Measurements from ENCODE around the gene NPAS3. TPM values are rescaled to one million over a fixed set of nuclear protein-coding genes. Genes with fewer than 3 reads are reported as not detected.

Gene NPAS3
- total RNA-seq, 1 donor = 0.36 TPM

GRCh38 chr14:33454022-33454595 lies 515.4 kb downstream of the NPAS3 start:
- TF ChIP-seq CTCF (IDR thresholded peaks at IDR 0.05; ENCODE audit: insufficient read depth, low read length) = no peak
- DNase-seq (ENCODE audit: low read depth) = peak; percentile 13
- H3K4me3 ChIP-seq (ENCODE audit: low read depth, low read length) = no peak overlapping the region

GRCh38 chr14:33454707-33455106 lies 516.0 kb downstream of the NPAS3 start:
- TF ChIP-seq CTCF (IDR thresholded peaks at IDR 0.05; ENCODE audit: insufficient read depth, low read length) = no peak

GRCh38 chr14:33455654-33456345 lies 517.1 kb downstream of the NPAS3 start:
- no peak for DNase-seq (ENCODE audit: low read depth)
- no peak overlapping the region for H3K4me3 ChIP-seq (ENCODE audit: low read depth, low read length)
- no peak for TF ChIP-seq CTCF (IDR thresholded peaks at IDR 0.05; ENCODE audit: insufficient read depth, low read length)

More at GRCh38 chr14:33454707-33455106, 516.0 kb downstream of the NPAS3 start:
- no peak for DNase-seq (ENCODE audit: low read depth)
- no peak overlapping the region for H3K4me3 ChIP-seq (ENCODE audit: low read depth, low read length)

- no peak for DNase-seq (ENCODE audit: low read depth)
Observed at GRCh38 chr14:33457021-33457420, 518.3 kb downstream of the NPAS3 start.

GRCh38 chr14:33457617-33458016 lies 518.9 kb downstream of the NPAS3 start:
- no peak for DNase-seq (ENCODE audit: low read depth)
- no peak for TF ChIP-seq CTCF (IDR thresholded peaks at IDR 0.05; ENCODE audit: insufficient read depth, low read length)

More at GRCh38 chr14:33457021-33457420, 518.3 kb downstream of the NPAS3 start:
- no peak overlapping the region for H3K4me3 ChIP-seq (ENCODE audit: low read depth, low read length)
- TF ChIP-seq CTCF (IDR thresholded peaks at IDR 0.05; ENCODE audit: insufficient read depth, low read length) = no peak

GRCh38 chr14:33460164-33460563 lies 521.5 kb downstream of the NPAS3 start:
- TF ChIP-seq CTCF (IDR thresholded peaks at IDR 0.05; ENCODE audit: insufficient read depth, low read length) = no peak
- no peak overlapping the region for H3K4me3 ChIP-seq (ENCODE audit: low read depth, low read length)
- DNase-seq (ENCODE audit: low read depth) = peak; percentile 26

More at GRCh38 chr14:33457617-33458016, 518.9 kb downstream of the NPAS3 start:
- no peak overlapping the region for H3K4me3 ChIP-seq (ENCODE audit: low read depth, low read length)
